CD4-positive, alpha-beta T cell (primary cell): Measurements from ENCODE around the gene UNC5B. TPM values are rescaled to one million over a fixed set of nuclear protein-coding genes. Genes with fewer than 3 reads are reported as not detected.

Experiments used
- ATAC-seq: fragments of 200-7000 bp; cut with Tn5 transposase; one replicate; pipeline ENCODE4 v1.10.0; 2022; ENCODE audit warnings: mild to moderate bottlenecking; ENCODE audit not compliant: poor library complexity
- CTCF ChIA-PET: fragments of 350-600 bp; sonication (Branson Sonifier 250); formaldehyde crosslinking; loops from one replicate; lab custom pipeline; 2021; ENCODE audit warnings: antibody characterized with exemption, inconsistent platforms; lab: Charles Lee
- POLR2A ChIA-PET: fragments of 350-600 bp; sonication (Branson Sonifier 250); formaldehyde crosslinking; loops from one replicate; lab custom pipeline; 2021; ENCODE audit warnings: antibody characterized with exemption, inconsistent platforms; lab: Charles Lee
- DNase-seq, 14 experiments: peaks; one replicate each; pipeline ENCODE4 v3.0.0-alpha.2; 2013 to 2020; ENCODE audit warnings: mixed read lengths in 2 of 14
- H3K27ac ChIP-seq, 2 donors: one replicate each; pipeline versions ENCODE4 v1.5.1 to v1.7.0; 2013; ENCODE audit warnings: low read length in 2 of 2, low read depth in 1 of 2, mild to moderate bottlenecking in 1 of 2
- H3K27me3 ChIP-seq, 2 experiments: 1 replicate in 1 of 2; 2 replicates in 1 of 2; pipeline versions ENCODE4 v1.6.1 to v1.7.0; 2013; ENCODE audit warnings: low read length in 2 of 2, control low read depth in 1 of 2, mild to moderate bottlenecking in 1 of 2, moderate library complexity in 1 of 2; ENCODE audit not compliant: insufficient read depth in 2 of 2, control insufficient read depth in 1 of 2
- H3K36me3 ChIP-seq: one replicate; pipeline ENCODE4 v1.6.1; 2013; ENCODE audit warnings: low read length, control low read depth; ENCODE audit not compliant: insufficient read depth
- H3K4me1 ChIP-seq: one replicate; pipeline ENCODE4 v1.6.1; 2013; ENCODE audit warnings: low read length, control low read depth; ENCODE audit not compliant: insufficient read depth
- H3K4me3 ChIP-seq: one replicate; pipeline ENCODE4 v1.5.1; 2013; ENCODE audit warnings: mild to moderate bottlenecking, low read length, moderate library complexity
- H3K9me3 ChIP-seq, 2 experiments: 1 replicate in 1 of 2; 2 replicates in 1 of 2; pipeline versions ENCODE4 v1.6.1 to v1.7.0; 2013; ENCODE audit warnings: low read length in 2 of 2, mild to moderate bottlenecking in 2 of 2, control low read depth in 1 of 2, moderate library complexity in 1 of 2; ENCODE audit not compliant: control insufficient read depth in 1 of 2, insufficient read depth in 1 of 2
- H3K27ac Mint-ChIP-seq: one replicate; pipeline ENCODE4 v1.8.0; 2020; ENCODE audit warnings: mixed read lengths
- H3K27me3 Mint-ChIP-seq: one replicate; pipeline ENCODE4 v1.8.0; 2021; ENCODE audit warnings: mixed read lengths
- H3K36me3 Mint-ChIP-seq: one replicate; pipeline ENCODE4 v1.8.0; 2021; ENCODE audit warnings: low read depth, mixed read lengths
- H3K4me1 Mint-ChIP-seq: one replicate; pipeline ENCODE4 v1.8.0; 2021; ENCODE audit warnings: low read depth, mixed read lengths
- H3K4me3 Mint-ChIP-seq: one replicate; pipeline ENCODE4 v1.8.0; 2020; ENCODE audit warnings: mild to moderate bottlenecking, mixed read lengths
- H3K9me3 Mint-ChIP-seq: one replicate; pipeline ENCODE4 v1.8.0; 2020; ENCODE audit warnings: mixed read lengths
- CTCF ChIP-seq: fragments of 200-600 bp; IDR thresholded peaks from one replicate; pipeline ENCODE4 v1.8.0; 2022; ENCODE audit warnings: antibody characterized with exemption, mild to moderate bottlenecking
- intact Hi-C, 2 experiments: fragments of 100-400 bp; cut with DNase I in 1 of 2; cut with micrococcal nuclease in 1 of 2; formaldehyde crosslinking; loops; one replicate each; pipeline versions ENCODE4 v1.15.1 to v1.9.0; 2023 to 2025; cut with DNase I, micrococcal nuclease
- polyA plus RNA-seq, 2 donors: library from polyadenylated mRNA; unstranded; fragments of 120-200 nt; gene quantifications; one replicate each; pipeline ENCODE4 v1.2.1, GENCODE V29; 2013
- total RNA-seq, 174 experiments: library from RNA in 2 of 174; stranded (reverse) in 2 of 174; gene quantifications; one replicate each; pipeline ENCODE4 v1.2.3 and lab custom pipeline; 2021 to 2026

Gene UNC5B
- under 1 TPM in 1 of 2 experiments, not detected in 1; 0.03 TPM for total RNA-seq
- 0.01 TPM for polyA plus RNA-seq (2013, experiment 1 of 2)
- 0.24 TPM for polyA plus RNA-seq (2013, experiment 2 of 2)
- total RNA-seq (lab: John Stamatoyannopoulos, UW): 0 to 2.0 (median 0.21) reads per million in 172 experiments

GRCh38 chr10:71212318-71213126 lies at the start of gene UNC5B:
UNC5B (plus strand) TSS chr10:71212570; CDS start chr10:71212986, 416 bp downstream.
- DNase-seq: peak in 12 of 14 experiments; percentile 12 to 63 (median 44)
- ATAC-seq: peak; percentile 70
- POLR2A ChIA-PET: no interaction called here
- CTCF ChIA-PET: no interaction called here
- Mint-ChIP-seq H3K27ac (no peak within 1 kb of the TSS), H3K4me1 (peaks cover 10% of the 10 kb centered on the region), H3K4me3 (peak within 1 kb of the TSS; percentile 85), H3K27me3 (peaks cover 74% of the 10 kb centered on the region), H3K36me3 (no peaks in the 10 kb centered on the region), H3K9me3 (no peaks in the 10 kb centered on the region)
- H3K4me1 ChIP-seq: peaks cover 26% of the 10 kb centered on the region
- peaks cover 70 to 72% of the 10 kb centered on the region in 2 experiments for H3K27me3 ChIP-seq
- intact Hi-C loops: no loop called here
- H3K4me3 ChIP-seq: peak within 1 kb of the TSS; percentile 38
- no peaks in the 10 kb centered on the region for H3K36me3 ChIP-seq
- peaks cover 0 to 12% of the 10 kb centered on the region in 2 experiments for H3K9me3 ChIP-seq
- TF ChIP-seq CTCF: no peak
- H3K27ac ChIP-seq: no peak within 1 kb of the TSS

- Mint-ChIP-seq H3K27ac (no peak overlapping the region), H3K9me3 (no peaks in the 10 kb centered on the region), H3K27me3 (no peaks in the 10 kb centered on the region), H3K4me1 (no peaks in the 10 kb centered on the region), H3K36me3 (no peaks in the 10 kb centered on the region), H3K4me3 (no peak overlapping the region)
- Histone ChIP-seq H3K4me3 (no peak overlapping the region), H3K36me3 (no peaks in the 10 kb centered on the region), H3K9me3 (no peaks in the 10 kb centered on the region), H3K4me1 (no peaks in the 10 kb centered on the region), H3K27ac (no peak overlapping the region), H3K27me3 (peaks cover 0 to 3% of the 10 kb centered on the region in 2 experiments)
- no peak for TF ChIP-seq CTCF
- ATAC-seq (no peak), DNase-seq (no peak)
- ChIA-PET CTCF (no interaction called here), POLR2A (no interaction called here)
- intact Hi-C loops: no loop called here
Observed at GRCh38 chr10:71173466-71173865, 38.9 kb upstream of the UNC5B start.

- Histone ChIP-seq H3K4me3 (no peak overlapping the region), H3K27me3 (peaks cover 0 to 3% of the 10 kb centered on the region in 2 experiments), H3K9me3 (no peaks in the 10 kb centered on the region), H3K36me3 (no peaks in the 10 kb centered on the region), H3K27ac (no peak overlapping the region), H3K4me1 (no peaks in the 10 kb centered on the region)
- no peak for TF ChIP-seq CTCF
- Mint-ChIP-seq H3K27ac (no peak overlapping the region), H3K4me1 (no peaks in the 10 kb centered on the region), H3K9me3 (no peaks in the 10 kb centered on the region), H3K27me3 (no peaks in the 10 kb centered on the region), H3K36me3 (no peaks in the 10 kb centered on the region), H3K4me3 (no peak overlapping the region)
- ATAC-seq (no peak), DNase-seq (no peak)
- ChIA-PET POLR2A (no interaction called here), CTCF (no interaction called here)
- intact Hi-C loops: no loop called here
Observed at GRCh38 chr10:71176661-71177060, 35.7 kb upstream of the UNC5B start.
